HFFc6 (cell line): ENCODE results near the gene GGT7. TPM values are rescaled to one million over a fixed set of nuclear protein-coding genes. Genes with fewer than 3 reads are reported as not detected.
"Not testable (repeated sequence)": the region's sequence is repeated elsewhere in the genome, so short reads cannot be mapped to it uniquely, and the experiment has no call there.

Experiments
- DNase-seq: peaks from one replicate; pipeline ENCODE4 v3.0.0-alpha.2; 2018
- H3K27ac Mint-ChIP-seq: 2 replicates; pipeline ENCODE4 v1.8.0; 2020; ENCODE audit warnings: mild to moderate bottlenecking, mixed read lengths
- H3K27me3 Mint-ChIP-seq: 2 replicates; pipeline ENCODE4 v1.8.0; 2021; ENCODE audit warnings: mild to moderate bottlenecking, moderate library complexity, mixed read lengths; ENCODE audit not compliant: insufficient read depth
- H3K36me3 Mint-ChIP-seq: 2 replicates; pipeline ENCODE4 v1.8.0; 2021; ENCODE audit warnings: low read depth, mixed read lengths
- H3K4me1 Mint-ChIP-seq: 2 replicates; pipeline ENCODE4 v1.8.0; 2020; ENCODE audit warnings: low read depth, mixed read lengths
- H3K4me3 Mint-ChIP-seq: 2 replicates; pipeline ENCODE4 v1.8.0; 2020; ENCODE audit warnings: mild to moderate bottlenecking, moderate library complexity, mixed read lengths
- H3K9me3 Mint-ChIP-seq: 2 replicates; pipeline ENCODE4 v1.8.0; 2020; ENCODE audit warnings: mild to moderate bottlenecking, mixed read lengths
- total RNA-seq, 6 experiments: library from RNA; stranded (reverse); fragmentation: NEBNext Ultra II Directional; extraction: Animal tissue kit (Norgen Biotek cat#: 25700); gene quantifications; 2 replicates in 1 of 6; 3 replicates in 5 of 6; pipeline ENCODE4 v1.2.3, GENCODE V29; 2021
- TF ChIP-seq, protein P1 (sequence below): fragments of 200-600 bp; sonication (generic); IDR thresholded peaks from 2 replicates; pipeline ENCODE4 v1.5.0; 2021; ENCODE audit warnings: antibody characterized with exemption, mild to moderate bottlenecking

Gene GGT7
- total RNA-seq, 6 experiments from 2014 or later = 13.3 to 17.3 (median 16.1) TPM

DNA sequence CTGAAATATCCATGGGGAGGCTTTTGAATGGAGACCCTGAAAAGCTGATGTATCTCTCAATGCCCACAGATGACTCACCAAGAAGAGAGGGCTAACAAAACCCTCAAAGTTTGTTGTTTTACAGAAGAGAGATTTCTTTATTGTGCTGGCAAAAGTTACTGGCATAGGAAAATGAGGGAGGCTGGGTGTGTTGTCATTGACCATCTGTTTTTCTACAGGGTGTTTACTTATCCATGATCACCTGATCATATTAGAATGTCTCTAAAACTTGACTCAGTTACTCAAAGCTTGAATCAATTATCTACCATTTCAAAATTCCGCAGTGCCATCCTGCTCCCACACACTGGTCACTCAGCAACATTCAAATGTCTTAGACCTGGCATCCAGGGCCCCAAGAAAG lies 57.0 kb downstream of the GGT7 start:
- Mint-ChIP-seq H3K27ac (0 out of 2 replicates have a peak overlapping the region, but pooled peaks have one; percentile 1), H3K4me3 (no peak overlapping the region), H3K4me1 (peaks cover 41% of the 10 kb centered on the region), H3K36me3 (no peaks in the 10 kb centered on the region), H3K9me3 (no peaks in the 10 kb centered on the region), H3K27me3 (no peaks in the 10 kb centered on the region)
- DNase-seq = no peak
- TF ChIP-seq, protein P1, sequence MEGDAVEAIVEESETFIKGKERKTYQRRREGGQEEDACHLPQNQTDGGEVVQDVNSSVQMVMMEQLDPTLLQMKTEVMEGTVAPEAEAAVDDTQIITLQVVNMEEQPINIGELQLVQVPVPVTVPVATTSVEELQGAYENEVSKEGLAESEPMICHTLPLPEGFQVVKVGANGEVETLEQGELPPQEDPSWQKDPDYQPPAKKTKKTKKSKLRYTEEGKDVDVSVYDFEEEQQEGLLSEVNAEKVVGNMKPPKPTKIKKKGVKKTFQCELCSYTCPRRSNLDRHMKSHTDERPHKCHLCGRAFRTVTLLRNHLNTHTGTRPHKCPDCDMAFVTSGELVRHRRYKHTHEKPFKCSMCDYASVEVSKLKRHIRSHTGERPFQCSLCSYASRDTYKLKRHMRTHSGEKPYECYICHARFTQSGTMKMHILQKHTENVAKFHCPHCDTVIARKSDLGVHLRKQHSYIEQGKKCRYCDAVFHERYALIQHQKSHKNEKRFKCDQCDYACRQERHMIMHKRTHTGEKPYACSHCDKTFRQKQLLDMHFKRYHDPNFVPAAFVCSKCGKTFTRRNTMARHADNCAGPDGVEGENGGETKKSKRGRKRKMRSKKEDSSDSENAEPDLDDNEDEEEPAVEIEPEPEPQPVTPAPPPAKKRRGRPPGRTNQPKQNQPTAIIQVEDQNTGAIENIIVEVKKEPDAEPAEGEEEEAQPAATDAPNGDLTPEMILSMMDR = no peak

GRCh38 chr20:34808583-34808982 lies 64.1 kb downstream of the GGT7 start:
- peaks cover 5% of the 10 kb centered on the region; the same call in 1 of the 2 replicates for H3K4me1 Mint-ChIP-seq

GRCh38 chr20:34807944-34808465 lies 64.7 kb downstream of the GGT7 start:
- not testable (repeated sequence) for DNase-seq, H3K27me3 Mint-ChIP-seq, H3K4me1 Mint-ChIP-seq, H3K9me3 Mint-ChIP-seq, H3K36me3 Mint-ChIP-seq, H3K27ac Mint-ChIP-seq, H3K4me3 Mint-ChIP-seq

More at GRCh38 chr20:34808583-34808982, 64.1 kb downstream of the GGT7 start:
- Mint-ChIP-seq H3K27ac (no peak overlapping the region), H3K9me3 (no peaks in the 10 kb centered on the region), H3K27me3 (no peaks in the 10 kb centered on the region), H3K36me3 (no peaks in the 10 kb centered on the region), H3K4me3 (no peak overlapping the region)
- no peak for DNase-seq
- TF ChIP-seq, protein P1 = no peak

GRCh38 chr20:34806255-34806654 lies 66.4 kb downstream of the GGT7 start:
- DNase-seq = no peak
- H3K27ac Mint-ChIP-seq = no peak overlapping the region
- H3K9me3 Mint-ChIP-seq = no peaks in the 10 kb centered on the region
- TF ChIP-seq, protein P1 = no peak
- H3K36me3 Mint-ChIP-seq = peaks cover 9% of the 10 kb centered on the region
- no peaks in the 10 kb centered on the region for H3K4me1 Mint-ChIP-seq
- H3K4me3 Mint-ChIP-seq = no peak overlapping the region
- no peaks in the 10 kb centered on the region for H3K27me3 Mint-ChIP-seq

GRCh38 chr20:34798871-34799270 lies 73.8 kb downstream of the GGT7 start:
- Mint-ChIP-seq H3K27me3 (no peaks in the 10 kb centered on the region), H3K9me3 (no peaks in the 10 kb centered on the region), H3K36me3 (peaks cover 27% of the 10 kb centered on the region), H3K27ac (peak overlapping the region; percentile 10; the same call in 1 of the 2 replicates), H3K4me3 (no peak overlapping the region), H3K4me1 (peaks cover 32% of the 10 kb centered on the region)
- peak; percentile 4 for DNase-seq
- TF ChIP-seq, protein P1 = no peak

DNA sequence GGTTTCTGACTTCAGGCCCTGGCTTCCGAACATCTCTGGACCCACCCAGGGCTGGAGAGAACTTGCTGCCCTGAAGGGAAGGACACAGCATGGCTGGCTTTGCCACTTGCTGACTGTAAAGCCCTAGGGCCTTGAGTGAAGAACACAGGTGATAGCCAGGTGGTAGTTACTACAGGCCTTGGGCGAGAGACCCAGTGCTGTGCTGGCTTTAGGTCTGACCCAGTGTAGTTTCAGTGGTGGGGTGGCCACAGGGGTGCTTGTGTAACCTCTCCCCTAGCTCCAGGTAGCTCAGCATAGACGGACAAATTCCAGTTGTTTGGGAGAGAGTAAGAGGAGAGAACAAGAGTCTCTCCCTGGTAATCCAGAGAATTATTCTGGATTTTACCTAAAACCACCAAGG lies 74.3 kb downstream of the GGT7 start:
- TF ChIP-seq, protein P1 = no peak
- H3K27ac Mint-ChIP-seq = peak overlapping the region; percentile 34
- H3K9me3 Mint-ChIP-seq = no peaks in the 10 kb centered on the region

More for the DNA sequence above, 74.3 kb downstream of the GGT7 start:
- Mint-ChIP-seq H3K4me1 (peaks cover 37% of the 10 kb centered on the region), H3K27me3 (no peaks in the 10 kb centered on the region), H3K36me3 (peaks cover 27% of the 10 kb centered on the region), H3K4me3 (no peak overlapping the region)
- no peak for DNase-seq
